CD8-positive, alpha-beta memory T cell (primary cell): Measurements from ENCODE around the gene RTL10. TPM values are rescaled to one million over a fixed set of nuclear protein-coding genes. Genes with fewer than 3 reads are reported as not detected.
A peak's percentile ranks its signal among the peaks of the same experiment; 100 is the strongest.
"Not testable (repeated sequence)": the region's sequence is repeated elsewhere in the genome, so short reads cannot be mapped to it uniquely, and the experiment has no call there.

Experiments
- CTCF ChIA-PET: fragments of 350-600 bp; sonication (Branson Sonifier 250); formaldehyde crosslinking; loops from one replicate; lab custom pipeline; 2021; ENCODE audit warnings: antibody characterized with exemption; lab: Charles Lee
- POLR2A ChIA-PET: fragments of 350-600 bp; sonication (Branson Sonifier 250); formaldehyde crosslinking; loops from one replicate; lab custom pipeline; 2021; ENCODE audit warnings: antibody characterized with exemption; lab: Charles Lee
- DNase-seq, 5 donors: peaks; one replicate each; pipeline versions ENCODE4 v3.0.0 to v3.0.0-alpha.2; 2020 to 2022; ENCODE audit warnings: mixed read lengths in 1 of 5
- H3K27ac ChIP-seq: one replicate; pipeline ENCODE4 v1.7.0; 2013; ENCODE audit warnings: low read depth, mild to moderate bottlenecking, low read length, moderate library complexity
- H3K27me3 ChIP-seq: 2 replicates; pipeline ENCODE4 v1.7.0; 2013; ENCODE audit warnings: low read length, mild to moderate bottlenecking; ENCODE audit not compliant: insufficient read depth, poor library complexity, severe bottlenecking
- H3K36me3 ChIP-seq: 2 replicates; pipeline ENCODE4 v1.7.0; 2013; ENCODE audit warnings: mild to moderate bottlenecking, low read length, moderate library complexity; ENCODE audit not compliant: insufficient read depth
- H3K4me1 ChIP-seq: 2 replicates; pipeline ENCODE4 v1.7.0; 2013; ENCODE audit warnings: mild to moderate bottlenecking, low read length, moderate library complexity; ENCODE audit not compliant: insufficient read depth
- H3K4me3 ChIP-seq: 2 replicates; pipeline ENCODE4 v1.7.0; 2013; ENCODE audit warnings: mild to moderate bottlenecking, low read length
- H3K9me3 ChIP-seq: 2 replicates; pipeline ENCODE4 v1.7.0; 2013; ENCODE audit warnings: mild to moderate bottlenecking, low read length
- H3K27ac Mint-ChIP-seq, 8 donors: one replicate each; pipeline ENCODE4 v1.8.0; 2020 to 2021; ENCODE audit warnings: mixed read lengths in 8 of 8, mild to moderate bottlenecking in 6 of 8, inconsistent platforms in 3 of 8, moderate library complexity in 3 of 8
- H3K27me3 Mint-ChIP-seq, 2 donors: one replicate each; pipeline ENCODE4 v1.8.0; 2020 to 2021; ENCODE audit warnings: mixed read lengths in 2 of 2, mild to moderate bottlenecking in 1 of 2, moderate library complexity in 1 of 2
- H3K36me3 Mint-ChIP-seq, 3 donors: one replicate each; pipeline ENCODE4 v1.8.0; 2020 to 2021; ENCODE audit warnings: mixed read lengths in 3 of 3, inconsistent platforms in 1 of 3, mild to moderate bottlenecking in 1 of 3
- H3K4me1 Mint-ChIP-seq, 3 donors: one replicate each; pipeline ENCODE4 v1.8.0; 2020 to 2021; ENCODE audit warnings: mixed read lengths in 3 of 3, inconsistent platforms in 1 of 3, mild to moderate bottlenecking in 1 of 3
- H3K4me3 Mint-ChIP-seq, 7 donors: one replicate each; pipeline ENCODE4 v1.8.0; 2020 to 2021; ENCODE audit warnings: mixed read lengths in 7 of 7, mild to moderate bottlenecking in 6 of 7, moderate library complexity in 4 of 7, inconsistent platforms in 2 of 7
- H3K9me3 Mint-ChIP-seq, 5 donors: one replicate each; pipeline ENCODE4 v1.8.0; 2020 to 2022; ENCODE audit warnings: mixed read lengths in 5 of 5, mild to moderate bottlenecking in 3 of 5, moderate library complexity in 2 of 5, inconsistent platforms in 1 of 5
- polyA plus RNA-seq: library from polyadenylated mRNA; unstranded; fragments of 300-500 nt; fragmentation: Illumina TruSeq; gene quantifications from one replicate; pipeline ENCODE4 v1.2.3, GENCODE V29; 2021
- total RNA-seq, 2 experiments: library from RNA; stranded (reverse); gene quantifications; one replicate each; pipeline ENCODE4 v1.2.3, GENCODE V29; 2021

The RTL10 gene
- total and polyA plus RNA-seq, 3 experiments from 2014 or later, result 10.8 to 23.2 (median 18.1) TPM

DNA sequence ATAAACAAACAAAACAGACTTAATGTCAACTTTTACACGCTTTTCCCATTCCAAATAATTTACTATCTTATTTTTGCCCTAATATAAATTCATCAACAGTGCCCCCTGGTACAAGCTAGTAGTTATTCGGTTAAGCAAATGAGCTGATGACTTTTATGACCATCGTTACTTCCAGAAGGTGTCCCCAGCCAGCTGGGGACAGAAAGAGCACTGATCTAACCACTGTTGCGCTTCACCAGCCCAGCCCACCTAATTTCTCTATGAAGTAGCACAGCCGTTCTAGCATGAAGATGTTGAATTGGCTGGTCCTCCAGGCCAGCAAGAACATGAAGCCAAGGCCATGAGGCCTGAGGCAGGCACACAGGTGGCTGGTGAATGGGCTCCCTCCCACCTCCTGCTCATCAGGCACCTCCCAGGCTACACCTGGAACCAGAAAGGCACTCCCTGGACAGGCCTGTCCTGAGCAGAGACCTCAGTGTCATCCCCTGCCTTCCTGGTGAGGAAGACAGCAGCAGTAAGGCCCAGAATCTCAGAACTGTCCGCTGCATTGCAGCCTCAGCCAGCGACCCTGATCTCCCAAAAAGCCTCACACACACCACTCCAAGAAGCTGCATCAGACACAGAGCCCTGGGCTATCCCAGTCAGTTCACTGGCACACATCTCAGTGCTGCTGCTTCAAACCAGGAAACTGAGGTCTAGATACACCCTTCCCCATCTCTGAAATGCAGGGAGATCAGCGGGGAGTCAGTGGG is 12.9 kb downstream of the RTL10 start:
- Histone ChIP-seq H3K4me3 (no peak overlapping the region), H3K36me3 (no peaks in the 10 kb centered on the region), H3K27ac (no peak overlapping the region), H3K27me3 (no peaks in the 10 kb centered on the region), H3K9me3 (no peaks in the 10 kb centered on the region), H3K4me1 (peaks cover 24% of the 10 kb centered on the region)
- no peak for DNase-seq
- H3K9me3 Mint-ChIP-seq, result no peaks in the 10 kb centered on the region
- ChIA-PET POLR2A (no interaction called here), CTCF (no interaction called here)
- peaks cover 6 to 39% (median 18%) of the 10 kb centered on the region in 3 donors for H3K4me1 Mint-ChIP-seq
- H3K27me3 Mint-ChIP-seq, result no peaks in the 10 kb centered on the region
- H3K27ac Mint-ChIP-seq, result peak overlapping the region in 4 of 8 donors; percentile 44 to 78 (median 60)
- no peak overlapping the region for H3K4me3 Mint-ChIP-seq
- H3K36me3 Mint-ChIP-seq, result peaks cover 0 to 3% (median 2%) of the 10 kb centered on the region in 3 donors

DNA sequence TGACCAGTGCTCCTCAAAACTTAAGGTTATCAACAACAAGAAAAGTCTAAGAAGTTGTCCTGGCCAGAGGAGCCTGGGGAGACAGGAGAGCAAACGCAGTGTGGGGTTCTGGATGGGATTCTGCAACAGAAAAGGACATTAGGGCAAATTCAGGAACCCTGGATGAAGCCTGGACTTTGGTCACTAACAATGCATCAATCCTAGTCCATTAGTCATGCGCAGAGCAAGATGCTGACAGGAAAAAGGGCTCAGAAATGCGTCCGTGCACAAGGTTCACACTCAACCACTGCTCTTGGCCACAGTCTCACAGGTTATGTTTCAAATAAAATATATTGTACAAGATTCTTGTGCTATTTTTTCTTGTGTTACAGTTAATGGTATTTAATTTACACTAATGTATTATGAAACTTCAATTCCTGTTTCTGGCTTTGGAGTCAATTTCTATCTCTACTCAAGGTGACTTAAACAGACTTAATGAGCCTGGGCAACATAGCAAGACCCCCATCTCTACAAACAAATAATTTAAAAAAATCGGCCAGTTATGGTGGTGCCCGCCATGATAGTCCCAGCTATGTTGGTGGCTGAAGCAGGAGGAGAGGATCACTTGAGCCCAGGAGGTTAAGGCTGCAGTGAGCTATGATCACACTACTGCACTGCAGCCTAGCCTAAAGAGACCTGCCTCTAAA is 13.6 kb downstream of the RTL10 start:
- H3K4me3 ChIP-seq, result no peak overlapping the region
- no peaks in the 10 kb centered on the region for H3K36me3 ChIP-seq
- ChIA-PET POLR2A (no interaction called here), CTCF (interaction anchor here (1.3 kb wide), 1 partner anchor 111 kb away, joined by 5 read pairs; no protein-coding TSS in a partner anchor)
- Mint-ChIP-seq H3K27me3 (no peaks in the 10 kb centered on the region), H3K27ac (peak overlapping the region in 2 of 8 donors; percentile 44 to 55), H3K4me3 (no peak overlapping the region), H3K9me3 (no peaks in the 10 kb centered on the region), H3K36me3 (peaks cover 0 to 3% (median 1%) of the 10 kb centered on the region in 3 donors), H3K4me1 (peaks cover 10 to 43% (median 22%) of the 10 kb centered on the region in 3 donors)
- no peak for DNase-seq
- H3K9me3 ChIP-seq, result no peaks in the 10 kb centered on the region
- H3K27me3 ChIP-seq, result no peaks in the 10 kb centered on the region
- H3K4me1 ChIP-seq, result peaks cover 24% of the 10 kb centered on the region
- H3K27ac ChIP-seq, result no peak overlapping the region

DNA sequence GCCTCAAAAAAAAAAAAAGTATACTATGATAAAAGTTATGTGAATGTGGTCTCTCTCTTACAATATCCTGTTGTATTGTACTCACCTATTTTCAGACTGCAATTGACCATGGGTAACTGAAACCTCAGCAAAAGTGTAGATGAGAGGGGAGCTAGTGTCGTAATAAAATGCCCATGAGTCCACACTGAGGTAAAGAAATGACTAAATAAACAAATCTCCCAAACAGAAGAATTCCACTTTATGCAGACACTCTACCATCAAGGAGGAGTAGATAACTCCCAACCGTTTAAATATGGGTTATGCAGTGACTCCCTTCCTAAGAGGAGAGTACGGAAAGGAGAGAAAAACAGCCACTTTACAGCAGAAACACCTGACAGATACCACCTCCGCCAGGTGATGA is 14.6 kb downstream of the RTL10 start:
- no peak overlapping the region for H3K27ac Mint-ChIP-seq
- Histone ChIP-seq H3K27me3 (no peaks in the 10 kb centered on the region), H3K4me3 (no peak overlapping the region), H3K4me1 (peaks cover 15% of the 10 kb centered on the region), H3K36me3 (no peaks in the 10 kb centered on the region), H3K27ac (no peak overlapping the region), H3K9me3 (no peaks in the 10 kb centered on the region)
- H3K27me3 Mint-ChIP-seq, result no peaks in the 10 kb centered on the region
- DNase-seq, result no peak
- H3K9me3 Mint-ChIP-seq, result no peaks in the 10 kb centered on the region
- H3K36me3 Mint-ChIP-seq, result peaks cover 0 to 3% (median 0%) of the 10 kb centered on the region in 3 donors
- no peak overlapping the region for H3K4me3 Mint-ChIP-seq
- POLR2A ChIA-PET, result no interaction called here
- CTCF ChIA-PET, result interaction anchor here (1.3 kb wide), 1 partner anchor 110 kb away, joined by 5 read pairs; no protein-coding TSS in a partner anchor
- peaks cover 10 to 43% (median 21%) of the 10 kb centered on the region in 3 donors for H3K4me1 Mint-ChIP-seq

DNA sequence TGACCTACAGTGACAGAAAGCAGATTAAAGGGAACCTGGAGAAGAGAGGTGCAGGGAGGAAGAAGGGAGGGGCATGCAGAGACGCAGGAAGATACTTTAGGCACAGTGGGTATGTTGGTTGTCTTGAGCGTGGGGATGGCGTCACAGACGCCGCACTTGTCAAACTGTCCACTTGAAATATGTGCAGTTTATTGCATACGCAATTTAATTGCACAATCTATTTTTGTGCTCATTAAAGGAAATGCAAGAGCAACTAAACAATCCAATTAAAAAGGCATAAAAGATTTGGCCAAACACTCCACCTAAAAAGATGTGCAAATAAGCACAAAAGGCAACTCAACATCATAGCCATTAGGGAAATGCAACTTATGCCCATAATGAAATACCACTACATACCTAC is 16.8 kb downstream of the RTL10 start:
- peaks cover 6 to 44% (median 30%) of the 10 kb centered on the region in 3 donors for H3K4me1 Mint-ChIP-seq
- no peaks in the 10 kb centered on the region for H3K9me3 Mint-ChIP-seq
- Histone ChIP-seq H3K27me3 (no peaks in the 10 kb centered on the region), H3K4me3 (no peak overlapping the region), H3K4me1 (no peaks in the 10 kb centered on the region), H3K27ac (no peak overlapping the region), H3K9me3 (no peaks in the 10 kb centered on the region), H3K36me3 (no peaks in the 10 kb centered on the region)
- no peaks in the 10 kb centered on the region for H3K27me3 Mint-ChIP-seq
- CTCF ChIA-PET, result no interaction called here
- H3K27ac Mint-ChIP-seq, result peak overlapping the region in 2 of 8 donors; percentile 1 to 4
- DNase-seq, result no peak
- H3K4me3 Mint-ChIP-seq, result no peak overlapping the region
- POLR2A ChIA-PET, result no interaction called here
- H3K36me3 Mint-ChIP-seq, result peaks cover 0 to 3% (median 0%) of the 10 kb centered on the region in 3 donors

DNA sequence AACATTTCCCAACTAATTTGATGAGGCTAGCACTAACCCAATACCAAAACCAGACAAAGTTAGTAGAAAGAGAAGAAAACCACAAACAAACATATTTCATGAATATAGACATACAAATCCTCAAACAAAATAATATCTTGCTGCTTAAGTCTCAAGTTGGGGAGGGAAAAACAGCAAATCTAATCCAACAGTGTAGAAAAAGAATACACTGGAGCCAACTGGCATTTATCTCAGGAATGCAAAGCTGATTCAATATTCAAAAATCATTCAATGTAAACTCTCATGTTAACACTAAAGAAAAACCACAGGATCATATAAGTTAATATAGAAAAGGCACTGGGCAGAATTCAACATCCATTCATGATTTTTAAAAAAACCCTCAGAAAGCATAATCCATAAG is 18.2 kb downstream of the RTL10 start:
- H3K4me1 Mint-ChIP-seq, result peaks cover 6 to 38% (median 30%) of the 10 kb centered on the region in 3 donors
- peaks cover 0 to 3% (median 0%) of the 10 kb centered on the region in 3 donors for H3K36me3 Mint-ChIP-seq
- DNase-seq, result no peak
- Histone ChIP-seq H3K27ac (no peak overlapping the region), H3K4me3 (no peak overlapping the region), H3K27me3 (no peaks in the 10 kb centered on the region), H3K4me1 (no peaks in the 10 kb centered on the region), H3K36me3 (no peaks in the 10 kb centered on the region), H3K9me3 (no peaks in the 10 kb centered on the region)
- ChIA-PET CTCF (no interaction called here), POLR2A (no interaction called here)
- no peaks in the 10 kb centered on the region for H3K27me3 Mint-ChIP-seq
- no peak overlapping the region for H3K27ac Mint-ChIP-seq
- no peak overlapping the region for H3K4me3 Mint-ChIP-seq
- H3K9me3 Mint-ChIP-seq, result no peaks in the 10 kb centered on the region

DNA sequence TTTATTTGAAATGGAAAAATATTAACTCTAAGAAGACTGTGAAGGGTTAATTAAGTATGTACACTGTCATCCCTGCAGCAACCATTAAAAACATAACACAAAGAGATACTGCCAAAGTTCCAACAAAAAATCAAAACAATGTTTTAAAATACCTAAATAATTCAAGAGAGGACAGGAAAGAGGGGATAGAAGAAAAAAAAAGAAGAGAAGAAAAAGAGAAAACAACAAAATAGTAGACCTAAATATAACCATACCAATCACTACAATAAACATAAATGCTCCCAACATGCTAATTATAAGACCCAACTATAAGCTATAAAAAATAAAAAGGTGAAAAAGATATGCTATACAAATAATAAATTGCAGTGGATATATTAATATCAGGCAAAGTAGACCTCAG is 20.1 kb downstream of the RTL10 start:
- H3K9me3 Mint-ChIP-seq, result no peaks in the 10 kb centered on the region
- Histone ChIP-seq H3K36me3 (no peaks in the 10 kb centered on the region), H3K9me3 (no peaks in the 10 kb centered on the region), H3K4me1 (no peaks in the 10 kb centered on the region), H3K27me3 (no peaks in the 10 kb centered on the region), H3K4me3 (no peak overlapping the region), H3K27ac (no peak overlapping the region)
- no peak for DNase-seq
- H3K27ac Mint-ChIP-seq, result no peak overlapping the region
- peaks cover 6 to 32% (median 30%) of the 10 kb centered on the region in 3 donors for H3K4me1 Mint-ChIP-seq
- no peaks in the 10 kb centered on the region for H3K27me3 Mint-ChIP-seq
- CTCF ChIA-PET, result no interaction called here
- no peak overlapping the region for H3K4me3 Mint-ChIP-seq
- POLR2A ChIA-PET, result no interaction called here
- no peaks in the 10 kb centered on the region for H3K36me3 Mint-ChIP-seq

DNA sequence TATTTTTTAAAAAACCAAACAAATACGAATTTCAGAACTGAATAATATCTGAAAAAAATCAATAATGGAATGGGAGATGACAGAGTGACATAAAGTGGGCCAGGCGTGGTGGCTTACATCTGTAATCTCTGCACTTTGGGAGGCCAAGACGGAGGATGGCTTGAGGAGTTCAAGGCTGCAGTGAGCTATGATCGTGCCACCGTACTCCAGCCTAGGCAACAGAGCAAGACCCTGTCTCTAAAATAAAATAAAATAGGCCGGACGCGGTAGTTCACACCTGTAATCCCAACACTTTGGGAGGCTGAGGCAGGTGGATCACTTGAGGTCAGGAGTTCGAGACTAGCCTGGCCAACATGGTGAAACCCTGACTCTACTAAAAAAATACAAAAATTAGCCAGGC is 21.3 kb downstream of the RTL10 start:
- H3K4me3 Mint-ChIP-seq, H3K36me3 Mint-ChIP-seq, H3K9me3 Mint-ChIP-seq, H3K4me1 ChIP-seq, H3K27ac ChIP-seq, H3K27me3 ChIP-seq, DNase-seq, H3K36me3 ChIP-seq, H3K27me3 Mint-ChIP-seq, H3K27ac Mint-ChIP-seq, H3K9me3 ChIP-seq, H3K4me3 ChIP-seq, POLR2A ChIA-PET: not testable (repeated sequence)
- H3K4me1 Mint-ChIP-seq, result peaks cover 6 to 32% (median 25%) of the 10 kb centered on the region in 3 donors
- CTCF ChIA-PET, result interaction anchor here (1.3 kb wide), 1 partner anchor 80 kb away, joined by 3 read pairs; no protein-coding TSS in a partner anchor
